NCI-H524 treated with DMSO at 0.1 percent for 48 hours (cell line): ENCODE measurements around the gene NKAIN4.

Experiments
- DNase-seq: peaks from one replicate; lab custom pipeline; 2025; lab: John Stamatoyannopoulos, UW

The NKAIN4 gene

GRCh38 chr20:63274381-63275228 is 20.3 kb upstream of the NKAIN4 start:
- DNase-seq, result no peak

- no peak for DNase-seq
Observed at GRCh38 chr20:63273635-63274380, 19.5 kb upstream of the NKAIN4 start.

GRCh38 chr20:63273059-63273579 is 18.9 kb upstream of the NKAIN4 start:
- DNase-seq, result no peak

- peak; percentile 60 for DNase-seq
Observed at GRCh38 chr20:63272105-63273058, 18.1 kb upstream of the NKAIN4 start, which contains the start of gene ARFGAP1. Gene ARFGAP1, plus strand, starts transcription at chr20:63272813. Its CDS starts 2,768 bp downstream, at chr20:63275581.

- no peak for DNase-seq
Observed at GRCh38 chr20:63270606-63271325, 16.5 kb upstream of the NKAIN4 start.

GRCh38 chr20:63269724-63270123 is 15.5 kb upstream of the NKAIN4 start:
- DNase-seq, result no peak

GRCh38 chr20:63268671-63269439 is 14.6 kb upstream of the NKAIN4 start:
- no peak for DNase-seq

GRCh38 chr20:63268256-63268655 is 14.0 kb upstream of the NKAIN4 start:
- no peak for DNase-seq

GRCh38 chr20:63267691-63268090 is 13.4 kb upstream of the NKAIN4 start:
- no peak for DNase-seq

GRCh38 chr20:63265891-63266515 is 11.7 kb upstream of the NKAIN4 start:
- DNase-seq, result no peak

GRCh38 chr20:63264519-63264918 is 10.3 kb upstream of the NKAIN4 start:
- DNase-seq, result no peak

- no peak for DNase-seq
Observed at GRCh38 chr20:63264000-63264399, 9.7 kb upstream of the NKAIN4 start.

GRCh38 chr20:63262836-63263235 is 8.6 kb upstream of the NKAIN4 start:
- DNase-seq, result no peak

- DNase-seq, result no peak
Observed at GRCh38 chr20:63261795-63262528, 7.7 kb upstream of the NKAIN4 start.

- no peak for DNase-seq
Observed at GRCh38 chr20:63261060-63261794, 7.0 kb upstream of the NKAIN4 start.

GRCh38 chr20:63260521-63260920 is 6.3 kb upstream of the NKAIN4 start:
- no peak for DNase-seq

- no peak for DNase-seq
Observed at GRCh38 chr20:63259734-63260460, 5.6 kb upstream of the NKAIN4 start.

- no peak for DNase-seq
Observed at GRCh38 chr20:63258781-63259180, 4.5 kb upstream of the NKAIN4 start.
